ENCODE measurements around the gene EXOC6B. TPM values are rescaled to one million over a fixed set of nuclear protein-coding genes. Genes with fewer than 3 reads are reported as not detected.
"Not testable (repeated sequence)": the region's sequence is repeated elsewhere in the genome, so short reads cannot be mapped to it uniquely, and the experiment has no call there.

EXOC6B gene
- total and polyA plus RNA-seq, 8 donors, result 3.4 to 57.2 (median 27.1) TPM

DNA sequence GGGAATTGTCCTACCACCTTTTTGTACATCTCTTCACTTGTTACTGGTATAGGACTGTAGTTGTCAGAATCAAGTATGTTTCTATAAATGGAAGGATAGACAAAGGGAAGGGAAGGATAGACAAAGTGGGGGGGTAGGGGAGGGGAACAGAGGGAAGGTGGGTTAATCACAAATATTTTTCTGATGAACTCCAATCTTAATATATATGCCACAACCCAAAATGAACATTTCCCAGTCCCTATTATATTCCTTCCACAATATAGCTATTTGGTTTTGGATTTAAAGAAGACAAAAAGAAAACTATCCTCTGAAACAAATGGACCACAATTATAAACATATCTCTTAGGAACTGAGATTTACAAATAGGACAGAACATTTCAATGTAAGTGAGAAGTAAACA lies 329.4 kb downstream of the EXOC6B start:
- Histone ChIP-seq H3K4me3 (no peak overlapping the region), H3K27ac (no peak overlapping the region), H3K9me3 (peaks cover 0 to 4% (median 0%) of the 10 kb centered on the region in 4 donors), H3K4me1 (no peaks in the 10 kb centered on the region), H3K27me3 (no peaks in the 10 kb centered on the region), H3K36me3 (peaks cover 0 to 51% (median 41%) of the 10 kb centered on the region in 4 donors)
- no peak for TF ChIP-seq POLR2AphosphoS5 (IDR thresholded peaks at IDR 0.05)
- no peak for TF ChIP-seq POLR2A (IDR thresholded peaks at IDR 0.05)
- TF ChIP-seq, protein P1, sequence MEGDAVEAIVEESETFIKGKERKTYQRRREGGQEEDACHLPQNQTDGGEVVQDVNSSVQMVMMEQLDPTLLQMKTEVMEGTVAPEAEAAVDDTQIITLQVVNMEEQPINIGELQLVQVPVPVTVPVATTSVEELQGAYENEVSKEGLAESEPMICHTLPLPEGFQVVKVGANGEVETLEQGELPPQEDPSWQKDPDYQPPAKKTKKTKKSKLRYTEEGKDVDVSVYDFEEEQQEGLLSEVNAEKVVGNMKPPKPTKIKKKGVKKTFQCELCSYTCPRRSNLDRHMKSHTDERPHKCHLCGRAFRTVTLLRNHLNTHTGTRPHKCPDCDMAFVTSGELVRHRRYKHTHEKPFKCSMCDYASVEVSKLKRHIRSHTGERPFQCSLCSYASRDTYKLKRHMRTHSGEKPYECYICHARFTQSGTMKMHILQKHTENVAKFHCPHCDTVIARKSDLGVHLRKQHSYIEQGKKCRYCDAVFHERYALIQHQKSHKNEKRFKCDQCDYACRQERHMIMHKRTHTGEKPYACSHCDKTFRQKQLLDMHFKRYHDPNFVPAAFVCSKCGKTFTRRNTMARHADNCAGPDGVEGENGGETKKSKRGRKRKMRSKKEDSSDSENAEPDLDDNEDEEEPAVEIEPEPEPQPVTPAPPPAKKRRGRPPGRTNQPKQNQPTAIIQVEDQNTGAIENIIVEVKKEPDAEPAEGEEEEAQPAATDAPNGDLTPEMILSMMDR (IDR thresholded peaks at IDR 0.05), result no peak
- TF ChIP-seq EP300 (IDR thresholded peaks at IDR 0.05), result no peak
- intact Hi-C loops (cut with DNase I; ENCODE audit: low total_unique reads), result no loop called here
- DNase-seq, result no peak

DNA sequence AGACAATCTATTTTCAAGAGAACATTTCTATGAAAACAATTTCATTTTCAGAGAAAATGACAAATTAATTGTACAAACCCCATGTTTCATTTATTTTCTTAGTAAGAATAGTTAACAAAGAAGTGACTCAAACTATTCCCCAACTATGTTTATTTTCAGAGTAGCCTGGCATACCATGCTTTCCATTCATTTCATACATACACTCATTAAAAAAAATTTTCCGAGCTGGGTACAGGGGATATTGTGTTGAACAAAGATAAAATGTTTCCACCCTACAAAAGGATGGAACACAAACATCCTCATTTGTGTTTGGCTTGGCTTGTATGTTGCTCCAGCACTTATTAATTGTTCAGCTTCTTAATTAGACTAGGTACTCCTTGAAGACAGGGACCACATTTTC lies 331.4 kb downstream of the EXOC6B start:
- no peak for TF ChIP-seq POLR2A (IDR thresholded peaks at IDR 0.05)
- TF ChIP-seq, protein P1 (IDR thresholded peaks at IDR 0.05), result no peak
- TF ChIP-seq POLR2AphosphoS5 (IDR thresholded peaks at IDR 0.05), result no peak
- TF ChIP-seq EP300 (IDR thresholded peaks at IDR 0.05), result no peak
- 38 to 84% (median 50%) methylated on average over 1 of the region's 1 CpG for WGBS, 5 donors

DNA sequence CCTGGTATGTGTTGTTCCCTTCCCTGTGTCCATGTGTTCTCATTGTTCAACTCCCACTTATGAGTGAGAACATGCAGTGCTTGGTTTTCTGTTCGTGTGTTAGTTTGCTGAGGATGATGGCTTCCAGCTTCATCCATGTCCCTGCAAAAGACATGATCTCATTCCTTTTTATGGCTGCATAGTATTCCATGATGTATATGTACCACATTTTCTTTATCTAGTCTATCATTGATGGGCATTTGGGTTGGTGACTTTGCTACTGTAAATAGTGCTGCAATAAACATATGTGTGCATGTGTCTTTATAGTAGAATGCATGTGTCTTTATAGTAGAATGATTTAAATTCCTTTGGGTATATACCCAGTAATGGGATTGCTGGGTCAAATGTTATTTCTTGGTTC lies 341.2 kb downstream of the EXOC6B start:
- H3K4me3 ChIP-seq; intact Hi-C loops (cut with DNase I; ENCODE audit: low total_unique reads); H3K4me1 ChIP-seq; H3K9me3 ChIP-seq; H3K27me3 ChIP-seq; DNase-seq; H3K27ac ChIP-seq: not testable (repeated sequence)
- H3K36me3 ChIP-seq, result peaks cover 0 to 25% (median 13%) of the 10 kb centered on the region in 4 donors
- WGBS, 5 donors, result 93 to 100% (median 95%) methylated on average over 1 of the region's 1 CpG

More for the DNA sequence above, 331.4 kb downstream of the EXOC6B start:
- Histone ChIP-seq H3K36me3 (peaks cover 0 to 61% (median 48%) of the 10 kb centered on the region in 4 donors), H3K4me1 (no peaks in the 10 kb centered on the region), H3K27ac (no peak overlapping the region), H3K9me3 (no peaks in the 10 kb centered on the region), H3K27me3 (no peaks in the 10 kb centered on the region), H3K4me3 (no peak overlapping the region)
- intact Hi-C loops (cut with DNase I; ENCODE audit: low total_unique reads), result no loop called here
- DNase-seq, result no peak

DNA sequence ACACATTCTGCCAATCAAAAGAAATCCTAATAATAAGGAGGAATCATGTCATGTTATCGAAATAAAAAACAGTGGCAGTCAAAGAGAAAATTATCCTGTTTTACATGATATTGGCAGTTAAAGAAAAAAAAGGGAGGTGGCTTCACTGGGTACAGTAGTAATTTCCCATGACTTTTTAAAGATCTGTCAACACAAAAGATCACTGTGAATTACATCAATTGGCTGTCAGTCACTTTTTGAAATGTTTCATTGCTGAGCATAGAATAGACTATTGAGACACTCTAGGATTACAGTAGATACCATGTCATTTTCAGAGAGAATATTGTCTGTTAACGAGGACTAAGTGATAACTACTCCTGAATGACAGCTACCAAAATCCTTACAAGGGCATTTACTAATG lies 342.5 kb downstream of the EXOC6B start:
- intact Hi-C loops (cut with DNase I; ENCODE audit: low total_unique reads), result no loop called here
- no peak for DNase-seq
- Histone ChIP-seq H3K4me1 (no peaks in the 10 kb centered on the region), H3K27ac (no peak overlapping the region), H3K9me3 (no peaks in the 10 kb centered on the region), H3K4me3 (no peak overlapping the region), H3K36me3 (peaks cover 0 to 25% (median 14%) of the 10 kb centered on the region in 4 donors), H3K27me3 (no peaks in the 10 kb centered on the region)
- TF ChIP-seq, protein P1 (IDR thresholded peaks at IDR 0.05), result no peak
- no peak for TF ChIP-seq EP300 (IDR thresholded peaks at IDR 0.05)
- TF ChIP-seq POLR2A (IDR thresholded peaks at IDR 0.05), result no peak
- TF ChIP-seq POLR2AphosphoS5 (IDR thresholded peaks at IDR 0.05), result no peak
- 87 to 97% (median 95%) methylated on average over 2 of the region's 2 CpGs for WGBS, 5 donors

DNA sequence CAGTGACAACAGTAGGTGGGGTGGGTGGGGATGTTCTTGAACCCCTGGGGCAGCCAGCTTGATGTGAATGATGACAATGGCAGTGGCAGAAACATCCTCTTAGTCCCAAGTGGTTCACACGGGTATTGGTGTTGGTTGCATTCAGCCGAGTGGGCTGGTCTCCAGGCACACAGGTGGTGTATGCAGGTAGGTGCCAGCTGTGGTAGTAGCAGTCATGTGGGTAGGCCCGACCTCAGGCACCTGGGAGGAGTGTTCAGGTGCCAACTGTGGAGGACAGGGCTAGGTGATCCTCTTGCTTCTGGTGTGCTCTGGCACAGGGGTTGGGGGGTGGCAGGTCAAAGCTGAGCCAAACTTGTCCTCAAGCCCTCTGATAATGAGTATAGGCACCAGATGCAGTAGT lies 350.6 kb downstream of the EXOC6B start:
- WGBS, 5 donors, result 87 to 98% (median 95%) methylated on average over 3 of the region's 3 CpGs
- Histone ChIP-seq H3K4me1 (no peaks in the 10 kb centered on the region), H3K9me3 (peaks cover 0 to 4% (median 2%) of the 10 kb centered on the region in 4 donors), H3K4me3 (no peak overlapping the region), H3K36me3 (peaks cover 0 to 28% (median 13%) of the 10 kb centered on the region in 4 donors), H3K27me3 (no peaks in the 10 kb centered on the region), H3K27ac (no peak overlapping the region)
- DNase-seq, result no peak
- intact Hi-C loops (cut with DNase I; ENCODE audit: low total_unique reads), result no loop called here
- TF ChIP-seq, protein P1 (IDR thresholded peaks at IDR 0.05), result no peak
- TF ChIP-seq EP300 (IDR thresholded peaks at IDR 0.05) (no peak), POLR2AphosphoS5 (IDR thresholded peaks at IDR 0.05) (no peak), POLR2A (IDR thresholded peaks at IDR 0.05) (no peak)

All from stomach (tissue), 9 donors.